CD14-positive monocyte (primary cell): ENCODE results near the gene SPRY1. TPM values are rescaled to one million over a fixed set of nuclear protein-coding genes. Genes with fewer than 3 reads are reported as not detected.

Experiments used
- DNase-seq, 3 donors: peaks; one replicate each; pipeline ENCODE4 v3.0.0-alpha.2; 2011 to 2022
- H2AFZ ChIP-seq: 2 replicates; pipeline ENCODE4 v1.6.0; 2012; ENCODE audit warnings: mild to moderate bottlenecking, low read depth, low read length, inconsistent platforms; ENCODE audit not compliant: insufficient read depth, poor library complexity, severe bottlenecking
- H3K27ac ChIP-seq, 2 donors: 1 replicate in 1 of 2; 2 replicates in 1 of 2; pipeline ENCODE4 v1.5.1; 2012 to 2013; ENCODE audit warnings: low read length in 2 of 2, control low read depth in 1 of 2, inconsistent platforms in 1 of 2, low read depth in 1 of 2, mild to moderate bottlenecking in 1 of 2
- H3K27me3 ChIP-seq, 2 donors: one replicate each; pipeline versions ENCODE4 v1.6.0 to v1.6.1; 2011 to 2013; ENCODE audit warnings: low read length in 2 of 2; ENCODE audit not compliant: control insufficient read depth in 2 of 2, insufficient read depth in 2 of 2
- H3K36me3 ChIP-seq, 2 donors: replicated peaks in 1 of 2; 1 replicate in 1 of 2; 2 replicates in 1 of 2; pipeline versions ENCODE4 v1.5.1 to v1.6.1; 2012 to 2013; ENCODE audit warnings: low read length in 2 of 2, control low read depth in 1 of 2, inconsistent platforms in 1 of 2, mild to moderate bottlenecking in 1 of 2; ENCODE audit not compliant: insufficient read depth in 2 of 2, control insufficient read depth in 1 of 2
- H3K4me1 ChIP-seq, 2 donors: 1 replicate in 1 of 2; 2 replicates in 1 of 2; pipeline versions ENCODE4 v1.5.1 to v1.6.1; 2012 to 2013; ENCODE audit warnings: low read length in 2 of 2, control low read depth in 1 of 2, inconsistent platforms in 1 of 2, mild to moderate bottlenecking in 1 of 2, moderate library complexity in 1 of 2; ENCODE audit not compliant: insufficient read depth in 2 of 2, control insufficient read depth in 1 of 2
- H3K4me2 ChIP-seq: replicated peaks from 2 replicates; pipeline ENCODE3; 2012; ENCODE audit warnings: low read length, moderate library complexity, mild to moderate bottlenecking; ENCODE audit not compliant: poor library complexity, severe bottlenecking; ENCODE audit errors: extremely low read depth
- H3K4me3 ChIP-seq, 3 experiments: fragments of 200-600 bp in 1 of 3; sonication (generic) in 1 of 3; replicated peaks in 1 of 3; 1 replicate in 2 of 3; 2 replicates in 1 of 3; pipeline ENCODE4 v1.5.1; 2011 to 2013; ENCODE audit warnings: low read length in 3 of 3, mild to moderate bottlenecking in 3 of 3, control low read depth in 2 of 3, low read depth in 2 of 3, inconsistent platforms in 1 of 3, moderate library complexity in 1 of 3
- H3K79me2 ChIP-seq: 2 replicates; pipeline ENCODE4 v1.6.0; 2012; ENCODE audit warnings: mild to moderate bottlenecking, control low read depth, inconsistent platforms, low read length, moderate library complexity; ENCODE audit not compliant: insufficient read depth
- H3K9ac ChIP-seq: 2 replicates; pipeline ENCODE4 v1.6.0; 2017; ENCODE audit warnings: low read length, mild to moderate bottlenecking; ENCODE audit not compliant: insufficient read depth, poor library complexity, severe bottlenecking
- H3K9me3 ChIP-seq, 2 donors: replicated peaks in 1 of 2; 1 replicate in 1 of 2; 2 replicates in 1 of 2; pipeline versions ENCODE4 v1.5.1 to v1.6.1; 2012 to 2013; ENCODE audit warnings: low read length in 2 of 2, control low read depth in 1 of 2; ENCODE audit not compliant: control insufficient read depth in 1 of 2, insufficient read depth in 1 of 2
- H4K20me1 ChIP-seq: 2 replicates; pipeline ENCODE4 v1.6.0; 2012; ENCODE audit warnings: mild to moderate bottlenecking, low read length, control low read depth, moderate library complexity; ENCODE audit not compliant: insufficient read depth
- H3K27ac Mint-ChIP-seq, 7 donors: one replicate each; pipeline ENCODE4 v1.8.0; 2020; ENCODE audit warnings: mild to moderate bottlenecking in 7 of 7, mixed read lengths in 7 of 7, moderate library complexity in 6 of 7, inconsistent platforms in 2 of 7
- H3K27me3 Mint-ChIP-seq, 3 donors: one replicate each; pipeline ENCODE4 v1.8.0; 2021 to 2022; ENCODE audit warnings: low read depth in 3 of 3, mild to moderate bottlenecking in 3 of 3, mixed read lengths in 3 of 3, moderate library complexity in 3 of 3, inconsistent platforms in 1 of 3
- H3K36me3 Mint-ChIP-seq, 2 donors: one replicate each; pipeline ENCODE4 v1.8.0; 2020; ENCODE audit warnings: mixed read lengths in 2 of 2, inconsistent platforms in 1 of 2, mild to moderate bottlenecking in 1 of 2
- H3K4me1 Mint-ChIP-seq: one replicate; pipeline ENCODE4 v1.8.0; 2020; ENCODE audit warnings: mild to moderate bottlenecking, mixed read lengths
- H3K4me3 Mint-ChIP-seq, 2 donors: one replicate each; pipeline ENCODE4 v1.8.0; 2020; ENCODE audit warnings: mild to moderate bottlenecking in 2 of 2, mixed read lengths in 2 of 2, moderate library complexity in 1 of 2
- H3K9me3 Mint-ChIP-seq, 7 donors: one replicate each; pipeline ENCODE4 v1.8.0; 2020 to 2022; ENCODE audit warnings: mixed read lengths in 7 of 7, mild to moderate bottlenecking in 6 of 7, moderate library complexity in 6 of 7, inconsistent platforms in 2 of 7
- WGBS: methylation state at CpG from one replicate; pipeline ENCODE4 v1.1.5; 2013; ENCODE audit warnings: missing lambda C conversion rate; ENCODE audit not compliant: insufficient coverage; 5-methylcytosine and 5-hydroxymethylcytosine counted together
- intact Hi-C, 2 donors: fragments of 100-400 bp; cut with micrococcal nuclease; formaldehyde crosslinking; loops; one replicate each; pipeline versions ENCODE4 v1.15.0 to v1.15.1; 2023
- polyA plus RNA-seq, 3 donors: library from polyadenylated mRNA; depleted of rRNA in 1 of 3; unstranded in 2 of 3; stranded (reverse) in 1 of 3; fragments of 300-500 nt in 2 of 3; fragments of >200 nt in 1 of 3; fragmentation: Illumina TruSeq in 2 of 3; gene quantifications; 1 replicate in 2 of 3; 2 replicates in 1 of 3; pipeline ENCODE4 v1.2.3, GENCODE V29; 2012 to 2021
- TF ChIP-seq, protein P1 (sequence below): fragments of 200-600 bp; IDR thresholded peaks from one replicate; pipeline ENCODE4 v1.8.0; 2022; ENCODE audit warnings: antibody characterized with exemption, mild to moderate bottlenecking

The SPRY1 gene
- polyA plus RNA-seq, 3 donors, result 1.1 to 3.7 (median 2.0) TPM

DNA sequence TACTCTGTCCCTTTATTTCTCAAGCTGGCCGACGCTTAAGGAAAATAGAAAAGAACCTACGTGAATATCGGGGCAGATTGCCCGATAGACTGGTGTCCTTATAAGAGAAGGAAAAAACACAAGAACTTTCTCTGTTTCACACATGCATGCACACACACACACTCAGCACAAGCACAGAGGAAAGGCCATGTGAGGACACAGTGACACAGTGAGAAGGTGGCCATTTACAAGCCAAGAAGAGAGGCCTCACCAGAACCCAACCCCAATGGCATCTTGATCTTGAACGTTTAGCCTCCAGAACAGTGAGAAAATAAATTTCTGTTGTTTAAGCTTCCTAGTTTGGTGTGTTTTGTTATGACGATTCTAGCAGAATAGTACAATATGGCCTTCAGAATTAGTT, 37.0 kb downstream of the SPRY1 start:
- no peak overlapping the region for H3K9ac ChIP-seq
- H3K79me2 ChIP-seq, result no peaks in the 10 kb centered on the region
- no peaks in the 10 kb centered on the region for H4K20me1 ChIP-seq
- no peaks in the 10 kb centered on the region for H3K36me3 ChIP-seq
- intact Hi-C loops, result no loop called here
- H3K4me3 Mint-ChIP-seq, result no peak overlapping the region
- DNase-seq, result no peak
- no peak overlapping the region for H3K4me3 ChIP-seq
- TF ChIP-seq, protein P1, sequence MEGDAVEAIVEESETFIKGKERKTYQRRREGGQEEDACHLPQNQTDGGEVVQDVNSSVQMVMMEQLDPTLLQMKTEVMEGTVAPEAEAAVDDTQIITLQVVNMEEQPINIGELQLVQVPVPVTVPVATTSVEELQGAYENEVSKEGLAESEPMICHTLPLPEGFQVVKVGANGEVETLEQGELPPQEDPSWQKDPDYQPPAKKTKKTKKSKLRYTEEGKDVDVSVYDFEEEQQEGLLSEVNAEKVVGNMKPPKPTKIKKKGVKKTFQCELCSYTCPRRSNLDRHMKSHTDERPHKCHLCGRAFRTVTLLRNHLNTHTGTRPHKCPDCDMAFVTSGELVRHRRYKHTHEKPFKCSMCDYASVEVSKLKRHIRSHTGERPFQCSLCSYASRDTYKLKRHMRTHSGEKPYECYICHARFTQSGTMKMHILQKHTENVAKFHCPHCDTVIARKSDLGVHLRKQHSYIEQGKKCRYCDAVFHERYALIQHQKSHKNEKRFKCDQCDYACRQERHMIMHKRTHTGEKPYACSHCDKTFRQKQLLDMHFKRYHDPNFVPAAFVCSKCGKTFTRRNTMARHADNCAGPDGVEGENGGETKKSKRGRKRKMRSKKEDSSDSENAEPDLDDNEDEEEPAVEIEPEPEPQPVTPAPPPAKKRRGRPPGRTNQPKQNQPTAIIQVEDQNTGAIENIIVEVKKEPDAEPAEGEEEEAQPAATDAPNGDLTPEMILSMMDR, result no peak
- H3K27ac ChIP-seq, result no peak overlapping the region
- peaks cover 0 to 11% (median 3%) of the 10 kb centered on the region in 7 donors for H3K9me3 Mint-ChIP-seq
- no peak overlapping the region for H3K4me2 ChIP-seq
- no peaks in the 10 kb centered on the region for H3K36me3 Mint-ChIP-seq
- no peak overlapping the region for H2AFZ ChIP-seq
- no peaks in the 10 kb centered on the region for H3K27me3 ChIP-seq
- H3K27me3 Mint-ChIP-seq, result peaks cover 2 to 3% (median 2%) of the 10 kb centered on the region in 3 donors
- no CpG with 5 or more reads among the region's 7 CpGs for WGBS
- H3K4me1 Mint-ChIP-seq, result no peaks in the 10 kb centered on the region
- peaks cover 1 to 9% of the 10 kb centered on the region in 2 donors for H3K9me3 ChIP-seq
- no peaks in the 10 kb centered on the region for H3K4me1 ChIP-seq
- no peak overlapping the region for H3K27ac Mint-ChIP-seq

DNA sequence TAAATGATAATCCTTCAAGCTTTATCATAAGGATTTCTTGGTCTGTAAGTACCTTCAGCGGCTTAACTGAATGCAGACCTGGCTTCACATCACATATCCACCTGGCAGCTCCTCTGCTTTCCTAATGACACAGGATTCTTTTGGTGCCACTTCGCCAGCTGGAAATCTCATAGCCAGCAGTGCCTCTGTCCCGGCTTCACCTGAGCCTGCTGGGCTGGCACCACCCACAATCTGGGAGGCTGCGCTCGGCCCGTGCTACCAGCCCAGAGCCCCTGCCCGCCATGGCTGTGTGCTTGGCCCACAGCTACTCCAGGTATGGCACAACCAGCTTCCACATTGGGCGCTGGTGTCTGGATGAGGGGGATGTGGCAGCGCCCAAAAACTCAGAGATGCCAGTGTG, 37.4 kb downstream of the SPRY1 start:
- no peak overlapping the region for H3K4me3 ChIP-seq
- H3K9me3 ChIP-seq, result peaks cover 0 to 9% of the 10 kb centered on the region in 2 donors
- no peaks in the 10 kb centered on the region for H3K27me3 ChIP-seq
- H4K20me1 ChIP-seq, result no peaks in the 10 kb centered on the region
- Mint-ChIP-seq H3K4me3 (no peak overlapping the region), H3K9me3 (peaks cover 0 to 11% (median 3%) of the 10 kb centered on the region in 7 donors), H3K36me3 (no peaks in the 10 kb centered on the region), H3K4me1 (no peaks in the 10 kb centered on the region), H3K27me3 (peaks cover 2 to 3% (median 2%) of the 10 kb centered on the region in 3 donors), H3K27ac (no peak overlapping the region)
- H3K79me2 ChIP-seq, result no peaks in the 10 kb centered on the region
- TF ChIP-seq, protein P1, result no peak
- no peak overlapping the region for H2AFZ ChIP-seq
- intact Hi-C loops, result no loop called here
- no peaks in the 10 kb centered on the region for H3K36me3 ChIP-seq
- H3K27ac ChIP-seq, result no peak overlapping the region
- H3K4me2 ChIP-seq, result no peak overlapping the region
- H3K9ac ChIP-seq, result no peak overlapping the region
- DNase-seq, result no peak
- H3K4me1 ChIP-seq, result no peaks in the 10 kb centered on the region
- WGBS, result 93% methylated on average over 8 of the region's 9 CpGs
